BE2C (cell line): ENCODE data around the gene CYP2U1.
A peak's percentile ranks its signal among the peaks of the same experiment; 100 is the strongest.

ENCODE experiments used
- DNase-seq: peaks from one replicate; pipeline ENCODE4 v3.0.0-alpha.2; 2020
- H3K27me3 ChIP-seq: fragments of 250-450 bp; sonication (Bioruptor Pico); 2 replicates; pipeline ENCODE4 v1.5.1; 2020; ENCODE audit warnings: mild to moderate bottlenecking
- H3K36me3 ChIP-seq: fragments of 250-450 bp; sonication (Bioruptor Pico); 2 replicates; pipeline ENCODE4 v1.5.1; 2020; ENCODE audit warnings: mild to moderate bottlenecking
- H3K4me1 ChIP-seq: fragments of 250-450 bp; sonication (Bioruptor Pico); 2 replicates; pipeline ENCODE4 v1.5.1; 2020
- H3K4me3 ChIP-seq: 2 replicates; pipeline ENCODE4 v1.5.1; 2011; ENCODE audit warnings: low read depth, low read length
- H3K9me3 ChIP-seq: fragments of 250-450 bp; sonication (Bioruptor Pico); 2 replicates; pipeline ENCODE4 v1.5.1; 2020
- CTCF ChIP-seq: IDR thresholded peaks from 2 replicates; pipeline ENCODE4 v1.5.1; 2012; ENCODE audit warnings: mild to moderate bottlenecking, low read depth, low read length

CYP2U1 gene

GRCh38 chr4:107931775-107932321 lies 499 bp downstream of the CYP2U1 start:
- Histone ChIP-seq H3K36me3 (no peaks in the 10 kb centered on the region; the same call in 1 of the 2 replicates), H3K27me3 (no peaks in the 10 kb centered on the region), H3K4me1 (no peaks in the 10 kb centered on the region), H3K4me3 (peak overlapping the region; percentile 80), H3K9me3 (no peaks in the 10 kb centered on the region)
- no peak for TF ChIP-seq CTCF
- DNase-seq: no peak

GRCh38 chr4:107935246-107935645 lies 3.9 kb downstream of the CYP2U1 start:
- H3K4me3 ChIP-seq: no peak overlapping the region
- TF ChIP-seq CTCF: no peak
- H3K27me3 ChIP-seq: no peaks in the 10 kb centered on the region
- no peak for DNase-seq
- peaks cover 3% of the 10 kb centered on the region for H3K36me3 ChIP-seq
- H3K4me1 ChIP-seq: no peaks in the 10 kb centered on the region
- no peaks in the 10 kb centered on the region for H3K9me3 ChIP-seq

DNA sequence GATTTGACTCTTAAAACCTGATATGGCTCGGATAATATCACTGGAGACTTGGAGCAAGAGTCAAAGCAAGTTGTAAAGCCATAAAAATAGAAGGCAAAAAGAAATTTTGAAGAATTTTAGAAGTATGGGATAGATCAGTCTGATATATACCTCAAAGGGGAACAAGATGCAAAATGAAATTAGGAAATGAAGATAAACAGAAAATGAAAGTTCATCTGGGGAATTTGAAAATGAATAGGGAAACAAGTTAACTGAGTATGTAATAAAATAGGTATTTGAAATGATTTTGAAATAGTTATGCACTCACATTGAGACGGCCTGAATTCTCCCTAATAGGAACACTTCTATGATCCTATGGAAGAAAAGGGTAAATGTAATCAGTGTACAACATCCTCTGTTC lies 5.7 kb downstream of the CYP2U1 start:
- H3K4me3 ChIP-seq: no peak overlapping the region
- H3K36me3 ChIP-seq: peaks cover 3% of the 10 kb centered on the region
- TF ChIP-seq CTCF: no peak
- H3K27me3 ChIP-seq: no peaks in the 10 kb centered on the region
- no peaks in the 10 kb centered on the region for H3K9me3 ChIP-seq
- DNase-seq: no peak
- H3K4me1 ChIP-seq: no peaks in the 10 kb centered on the region

GRCh38 chr4:107939307-107939706 lies 8.0 kb downstream of the CYP2U1 start:
- TF ChIP-seq CTCF: no peak
- Histone ChIP-seq H3K9me3 (no peaks in the 10 kb centered on the region), H3K36me3 (peaks cover 3% of the 10 kb centered on the region), H3K4me1 (no peaks in the 10 kb centered on the region), H3K27me3 (no peaks in the 10 kb centered on the region), H3K4me3 (no peak overlapping the region)
- no peak for DNase-seq

DNA sequence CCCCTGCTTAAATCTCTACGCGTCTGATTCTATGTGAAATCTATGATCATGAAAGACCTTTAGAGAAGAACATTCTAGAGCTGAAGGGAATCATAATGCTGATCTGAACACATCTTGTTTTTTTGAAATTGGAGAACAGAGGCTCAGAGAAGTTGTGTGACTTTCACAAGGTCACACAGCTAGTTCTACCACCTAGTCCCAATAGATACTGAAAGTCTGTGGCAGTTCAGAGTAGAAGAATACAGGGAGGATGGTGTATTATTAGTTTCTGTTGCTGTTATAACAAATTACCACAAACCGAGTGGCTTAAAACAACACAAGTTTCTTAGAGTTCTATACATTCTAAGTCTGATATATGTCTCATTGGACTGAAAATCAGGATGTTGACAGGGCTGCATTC lies 14.5 kb downstream of the CYP2U1 start:
- no peaks in the 10 kb centered on the region for H3K9me3 ChIP-seq
- H3K4me3 ChIP-seq: no peak overlapping the region
- peaks cover 13% of the 10 kb centered on the region for H3K36me3 ChIP-seq
- TF ChIP-seq CTCF: no peak
- no peak for DNase-seq
- no peaks in the 10 kb centered on the region for H3K4me1 ChIP-seq
- H3K27me3 ChIP-seq: no peaks in the 10 kb centered on the region

- H3K36me3 ChIP-seq: peaks cover 13% of the 10 kb centered on the region
Observed at GRCh38 chr4:107950746-107951540, 19.6 kb downstream of the CYP2U1 start.

More at GRCh38 chr4:107950746-107951540, 19.6 kb downstream of the CYP2U1 start:
- no peaks in the 10 kb centered on the region for H3K4me1 ChIP-seq
- H3K4me3 ChIP-seq: no peak overlapping the region
- no peak for DNase-seq
- no peaks in the 10 kb centered on the region for H3K27me3 ChIP-seq
- TF ChIP-seq CTCF: no peak
- H3K9me3 ChIP-seq: no peaks in the 10 kb centered on the region
